GM23338 (cell line): Measurements from ENCODE around the gene MAPK6. TPM values are rescaled to one million over a fixed set of nuclear protein-coding genes. Genes with fewer than 3 reads are reported as not detected.

ENCODE experiments used
- ATAC-seq: fragments of 200-7000 bp; cut with Tn5 transposase; 3 replicates; pipeline ENCODE4 v1.9.1; 2020
- DNase-seq: peaks from one replicate; pipeline ENCODE4 v3.0.0-alpha.2; 2015; ENCODE audit warnings: low spot score
- H2AFZ ChIP-seq: fragments of 200-600 bp; sonication (generic); 2 replicates; pipeline ENCODE4 v1.8.0; 2016; ENCODE audit warnings: antibody characterized with exemption, mild to moderate bottlenecking, moderate library complexity
- H3F3A ChIP-seq: fragments of 200-600 bp; sonication (generic); replicated peaks from 2 replicates; pipeline ENCODE4 v1.8.0; 2017; ENCODE audit warnings: antibody characterized with exemption, mixed run types, low read depth
- H3K27ac ChIP-seq: fragments of 200-600 bp; sonication (generic); 2 replicates; pipeline ENCODE4 v1.6.1; 2016; ENCODE audit warnings: low read depth
- H3K27me3 ChIP-seq: fragments of 200-600 bp; sonication (generic); 2 replicates; pipeline ENCODE4 v1.8.0; 2016; ENCODE audit warnings: mild to moderate bottlenecking, mixed run types, moderate library complexity; ENCODE audit not compliant: insufficient read depth
- H3K36me3 ChIP-seq: fragments of 200-600 bp; sonication (generic); 2 replicates; pipeline ENCODE4 v1.8.0; 2016; ENCODE audit warnings: mild to moderate bottlenecking; ENCODE audit not compliant: insufficient read depth
- H3K4me1 ChIP-seq: fragments of 200-600 bp; sonication (generic); 2 replicates; pipeline ENCODE4 v1.8.0; 2016; ENCODE audit warnings: mild to moderate bottlenecking, moderate library complexity; ENCODE audit not compliant: insufficient read depth
- H3K4me2 ChIP-seq: fragments of 200-600 bp; sonication (generic); 2 replicates; pipeline ENCODE4 v1.7.1; 2017; ENCODE audit warnings: mixed run types
- H3K4me3 ChIP-seq: fragments of 200-600 bp; sonication (generic); 2 replicates; pipeline ENCODE4 v1.6.1; 2016; ENCODE audit warnings: mixed run types
- H3K79me2 ChIP-seq: fragments of 200-600 bp; sonication (generic); replicated peaks from 2 replicates; pipeline ENCODE4 v1.8.0; 2017; ENCODE audit warnings: mild to moderate bottlenecking; ENCODE audit not compliant: insufficient read depth
- H3K9me2 ChIP-seq: fragments of 200-600 bp; sonication (generic); 2 replicates; pipeline ENCODE4 v1.8.0; 2017; ENCODE audit not compliant: insufficient read depth
- H4K20me1 ChIP-seq: fragments of 200-600 bp; sonication (generic); replicated peaks from 2 replicates; pipeline ENCODE4 v1.8.0; 2017; ENCODE audit warnings: mild to moderate bottlenecking; ENCODE audit not compliant: insufficient read depth
- H3K27ac Mint-ChIP-seq: 2 replicates; pipeline ENCODE4 v1.8.0; 2020; ENCODE audit warnings: inconsistent platforms, mild to moderate bottlenecking, moderate library complexity, mixed read lengths
- H3K27me3 Mint-ChIP-seq: 3 replicates; pipeline ENCODE4 v1.8.0; 2022; ENCODE audit warnings: low read depth, mild to moderate bottlenecking, moderate library complexity, mixed read lengths, inconsistent platforms; ENCODE audit not compliant: insufficient read depth, poor library complexity
- H3K36me3 Mint-ChIP-seq: 3 replicates; pipeline ENCODE4 v1.8.0; 2021; ENCODE audit warnings: low read depth, mild to moderate bottlenecking, inconsistent platforms, moderate library complexity, mixed read lengths
- H3K4me1 Mint-ChIP-seq: 3 replicates; pipeline ENCODE4 v1.8.0; 2020; ENCODE audit warnings: mild to moderate bottlenecking, inconsistent platforms, mixed read lengths
- H3K4me3 Mint-ChIP-seq: 3 replicates; pipeline ENCODE4 v1.8.0; 2021; ENCODE audit warnings: moderate library complexity, mild to moderate bottlenecking, inconsistent platforms, mixed read lengths
- H3K9me3 Mint-ChIP-seq: 3 replicates; pipeline ENCODE4 v1.8.0; 2020; ENCODE audit warnings: moderate library complexity, mild to moderate bottlenecking, inconsistent platforms, mixed read lengths
- CREB1 ChIP-seq: fragments of 250-450 bp; sonication (Bioruptor Pico); IDR thresholded peaks from 2 replicates; pipeline ENCODE4 v1.5.0; 2020; ENCODE audit warnings: low read depth, mild to moderate bottlenecking, moderate library complexity
- CTCF ChIP-seq, 2 experiments: fragments of 200-600 bp in 1 of 2; sonication (generic) in 1 of 2; conservative IDR thresholded peaks; 2 replicates each; pipeline versions ENCODE4 v1.5.1 to v1.6.1; 2016 to 2017; ENCODE audit warnings: antibody characterized with exemption in 2 of 2, low read depth in 2 of 2, mild to moderate bottlenecking in 2 of 2, moderate library complexity in 1 of 2
- ETS1 ChIP-seq: IDR thresholded peaks from 2 replicates; pipeline ENCODE4 v1.6.1; 2016; ENCODE audit warnings: antibody characterized with exemption
- EZH2 ChIP-seq: fragments of 200-600 bp; sonication (generic); IDR thresholded peaks from one replicate; pipeline ENCODE4 v1.8.0; 2017; ENCODE audit warnings: antibody characterized with exemption, mild to moderate bottlenecking, low read depth; ENCODE audit not compliant: unreplicated experiment
- EZH2phosphoT487 ChIP-seq: fragments of 200-600 bp; sonication (generic); IDR thresholded peaks from one replicate; pipeline ENCODE4 v1.8.1; 2018; ENCODE audit warnings: antibody characterized with exemption; ENCODE audit not compliant: unreplicated experiment
- JUNB ChIP-seq: IDR thresholded peaks from one replicate; pipeline ENCODE4 v1.6.1; 2016; ENCODE audit warnings: antibody characterized with exemption; ENCODE audit not compliant: unreplicated experiment
- NANOG ChIP-seq: IDR thresholded peaks from 2 replicates; pipeline ENCODE4 v1.6.1; 2016; ENCODE audit warnings: antibody characterized with exemption, borderline replicate concordance
- POLR2AphosphoS5 ChIP-seq: IDR thresholded peaks from 2 replicates; pipeline ENCODE4 v1.6.1; 2016; ENCODE audit warnings: antibody characterized with exemption, low read depth
- STAT1 ChIP-seq: IDR thresholded peaks from one replicate; pipeline ENCODE4 v1.6.1; 2016; ENCODE audit warnings: antibody characterized with exemption; ENCODE audit not compliant: unreplicated experiment
- ZNF114 ChIP-seq: fragments of 250-450 bp; sonication (Bioruptor Pico); IDR thresholded peaks from 2 replicates; pipeline ENCODE4 v1.5.0; 2020; ENCODE audit warnings: mild to moderate bottlenecking, moderate library complexity
- ZNF331 ChIP-seq: fragments of 250-450 bp; sonication (Bioruptor Pico); IDR thresholded peaks from 2 replicates; pipeline ENCODE4 v1.5.0; 2020; ENCODE audit warnings: low read depth, mild to moderate bottlenecking, moderate library complexity
- ZNF462 ChIP-seq: fragments of 250-450 bp; sonication (Bioruptor Pico); IDR thresholded peaks from 2 replicates; pipeline ENCODE4 v1.5.0; 2020; ENCODE audit warnings: mild to moderate bottlenecking, moderate library complexity
- polyA plus RNA-seq: library from polyadenylated mRNA; unstranded; fragments of >200 nt; fragmentation: Nextera tagmentation; extraction: Ambion mirVana; gene quantifications from 2 replicates; pipeline ENCODE4 v1.2.1, GENCODE V29; 2016
- total RNA-seq: library from RNA; depleted of rRNA; stranded (reverse); fragments of >200 nt; shearing (Covaris generic); gene quantifications from 2 replicates; pipeline ENCODE4 v1.2.3, GENCODE V29; 2014
- TF ChIP-seq, protein P1 (sequence below): IDR thresholded peaks from one replicate; pipeline ENCODE4 v1.6.1; 2018; ENCODE audit warnings: antibody characterized with exemption; ENCODE audit not compliant: unreplicated experiment

Gene MAPK6
- total and polyA plus RNA-seq, 2 experiments from 2014 or later, result 40.9 to 92.3 TPM

DNA sequence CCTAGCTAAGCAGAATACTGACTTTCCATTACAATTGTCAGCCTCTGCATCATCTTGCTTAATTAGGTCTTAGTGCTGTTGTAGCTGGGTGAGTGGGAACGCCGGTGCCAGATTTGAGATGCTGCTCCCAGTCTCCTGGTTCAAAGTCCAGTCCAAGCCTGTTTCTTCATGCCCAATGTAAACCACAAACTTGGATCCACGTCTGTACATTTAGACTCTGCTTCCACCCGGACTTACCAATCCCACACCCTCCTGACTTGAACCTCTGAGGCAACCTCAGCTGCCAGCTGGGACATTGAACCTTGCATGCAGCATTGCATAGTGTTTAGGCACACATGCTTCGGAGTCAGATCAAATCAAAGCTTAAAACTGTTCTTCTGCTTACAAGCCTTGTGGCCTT, 50.5 kb downstream of the MAPK6 start:
- no peaks in the 10 kb centered on the region for H3K79me2 ChIP-seq
- H3K36me3 ChIP-seq, result peaks cover 9% of the 10 kb centered on the region
- no peaks in the 10 kb centered on the region for H4K20me1 ChIP-seq
- 0 out of 2 replicates have a peak, but pooled peaks cover 2% of the 10 kb centered on the region for H3F3A ChIP-seq
- no peaks in the 10 kb centered on the region for H3K4me1 ChIP-seq
- no peak for TF ChIP-seq EZH2phosphoT487
- TF ChIP-seq NANOG, result no peak
- TF ChIP-seq JUNB, result no peak
- no peak for TF ChIP-seq ZNF331 (CRISPR knock-in tag)
- TF ChIP-seq EZH2, result no peak
- no peak for TF ChIP-seq ETS1
- TF ChIP-seq POLR2AphosphoS5, result no peak
- no peak for TF ChIP-seq CREB1 (CRISPR knock-in tag)
- TF ChIP-seq ZNF114 (CRISPR knock-in tag), result no peak
- no peak for TF ChIP-seq STAT1
- TF ChIP-seq, protein P1, sequence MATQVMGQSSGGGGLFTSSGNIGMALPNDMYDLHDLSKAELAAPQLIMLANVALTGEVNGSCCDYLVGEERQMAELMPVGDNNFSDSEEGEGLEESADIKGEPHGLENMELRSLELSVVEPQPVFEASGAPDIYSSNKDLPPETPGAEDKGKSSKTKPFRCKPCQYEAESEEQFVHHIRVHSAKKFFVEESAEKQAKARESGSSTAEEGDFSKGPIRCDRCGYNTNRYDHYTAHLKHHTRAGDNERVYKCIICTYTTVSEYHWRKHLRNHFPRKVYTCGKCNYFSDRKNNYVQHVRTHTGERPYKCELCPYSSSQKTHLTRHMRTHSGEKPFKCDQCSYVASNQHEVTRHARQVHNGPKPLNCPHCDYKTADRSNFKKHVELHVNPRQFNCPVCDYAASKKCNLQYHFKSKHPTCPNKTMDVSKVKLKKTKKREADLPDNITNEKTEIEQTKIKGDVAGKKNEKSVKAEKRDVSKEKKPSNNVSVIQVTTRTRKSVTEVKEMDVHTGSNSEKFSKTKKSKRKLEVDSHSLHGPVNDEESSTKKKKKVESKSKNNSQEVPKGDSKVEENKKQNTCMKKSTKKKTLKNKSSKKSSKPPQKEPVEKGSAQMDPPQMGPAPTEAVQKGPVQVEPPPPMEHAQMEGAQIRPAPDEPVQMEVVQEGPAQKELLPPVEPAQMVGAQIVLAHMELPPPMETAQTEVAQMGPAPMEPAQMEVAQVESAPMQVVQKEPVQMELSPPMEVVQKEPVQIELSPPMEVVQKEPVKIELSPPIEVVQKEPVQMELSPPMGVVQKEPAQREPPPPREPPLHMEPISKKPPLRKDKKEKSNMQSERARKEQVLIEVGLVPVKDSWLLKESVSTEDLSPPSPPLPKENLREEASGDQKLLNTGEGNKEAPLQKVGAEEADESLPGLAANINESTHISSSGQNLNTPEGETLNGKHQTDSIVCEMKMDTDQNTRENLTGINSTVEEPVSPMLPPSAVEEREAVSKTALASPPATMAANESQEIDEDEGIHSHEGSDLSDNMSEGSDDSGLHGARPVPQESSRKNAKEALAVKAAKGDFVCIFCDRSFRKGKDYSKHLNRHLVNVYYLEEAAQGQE, result no peak
- no peak for TF ChIP-seq ZNF462 (CRISPR knock-in tag)
- no peak for TF ChIP-seq CTCF (conservative IDR thresholded peaks at IDR 0.05; ENCODE audit: low read depth in 2 of 2)
- ATAC-seq (peak; percentile 17; the same call in 2 of the 3 replicates), DNase-seq (no peak)
- no peak overlapping the region for H3K4me3 ChIP-seq
- Mint-ChIP-seq H3K4me1 (peaks cover 7% of the 10 kb centered on the region), H3K36me3 (peaks cover 6% of the 10 kb centered on the region), H3K9me3 (no peaks in the 10 kb centered on the region), H3K4me3 (no peak overlapping the region), H3K27ac (no peak overlapping the region), H3K27me3 (peaks cover 3% of the 10 kb centered on the region)
- no peaks in the 10 kb centered on the region for H3K9me2 ChIP-seq
- H3K27ac ChIP-seq, result no peak overlapping the region
- no peak overlapping the region for H3K4me2 ChIP-seq
- H3K27me3 ChIP-seq, result no peaks in the 10 kb centered on the region
- no peak overlapping the region for H2AFZ ChIP-seq
